GM19452 (cell line): ENCODE data around the gene FNBP1.

Experiments used
- ATAC-seq: cut with Tn5 transposase; IDR thresholded peaks from one replicate; pipeline ENCODE4 v1.9.1; 2021; ENCODE audit not compliant: unreplicated experiment

The FNBP1 gene

DNA sequence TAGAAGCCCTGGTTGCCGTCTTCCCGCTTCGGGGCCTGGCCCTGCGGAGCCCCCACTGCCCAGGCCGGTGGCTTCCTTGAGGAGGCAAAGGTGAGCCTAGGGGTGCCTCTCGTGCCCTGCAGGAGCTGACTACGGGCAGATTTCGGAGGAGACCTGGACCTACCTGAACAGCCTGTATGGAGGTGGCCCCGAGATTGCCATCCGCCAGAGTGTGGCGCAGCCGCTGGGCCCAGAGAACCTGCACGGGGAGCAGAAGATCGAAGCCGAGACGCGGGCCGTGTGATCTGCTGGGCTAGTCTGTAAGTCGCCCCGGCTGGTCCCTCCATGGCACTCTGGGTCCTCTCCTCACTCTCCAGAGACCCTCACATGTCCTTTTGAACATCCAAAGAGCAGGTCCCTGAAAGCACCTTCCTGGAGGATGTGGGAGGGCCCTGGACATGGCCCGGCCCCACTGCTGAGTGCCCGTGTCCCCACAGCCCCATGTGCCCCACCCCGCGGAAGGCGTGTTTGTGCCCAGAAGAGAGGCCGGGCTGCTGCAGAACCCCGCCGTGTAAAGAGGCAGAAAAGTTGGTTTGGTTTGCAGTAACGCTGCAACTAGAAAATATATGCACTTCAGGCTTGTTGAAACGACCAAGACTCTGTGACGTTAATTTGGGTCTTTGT is 162.9 kb downstream of the FNBP1 start:
- no peak for ATAC-seq

DNA sequence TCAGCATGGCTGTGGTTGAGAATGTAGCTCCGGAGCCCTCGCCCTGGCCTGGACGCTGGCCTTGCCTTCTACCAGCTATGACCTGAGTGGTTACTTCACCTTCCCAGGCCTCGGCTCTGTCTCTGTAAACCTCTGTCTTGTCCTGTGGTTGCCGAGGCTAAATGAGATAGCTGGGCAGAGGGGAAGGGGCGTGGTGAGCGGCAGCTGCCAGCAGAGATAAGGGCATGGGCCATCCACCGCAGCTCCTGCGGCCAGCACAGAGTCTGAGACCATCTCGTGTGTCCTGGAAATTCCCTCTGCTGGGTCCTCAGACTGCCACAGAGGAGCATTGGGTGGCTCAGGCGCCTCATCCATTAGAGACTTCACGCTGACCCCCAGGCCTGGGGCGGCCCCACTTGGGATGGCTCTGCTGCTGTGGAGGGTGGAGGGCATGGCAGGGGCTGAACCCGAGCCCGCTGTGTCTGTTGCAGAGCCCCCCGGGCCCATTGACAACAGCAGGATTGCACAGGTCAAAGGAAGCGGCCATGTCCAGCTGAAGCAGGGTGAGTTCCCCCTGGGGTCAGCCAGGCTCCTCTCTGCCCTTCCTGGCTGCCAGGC is 163.8 kb downstream of the FNBP1 start:
- no peak for ATAC-seq

GRCh38 chr9:129878291-129878690 is 164.7 kb downstream of the FNBP1 start:
- ATAC-seq = no peak

GRCh38 chr9:129876815-129877214 is 166.2 kb downstream of the FNBP1 start:
- no peak for ATAC-seq

GRCh38 chr9:129875687-129876395 is 167.1 kb downstream of the FNBP1 start:
- ATAC-seq = no peak

GRCh38 chr9:129875181-129875611 is 167.8 kb downstream of the FNBP1 start:
- no peak for ATAC-seq

DNA sequence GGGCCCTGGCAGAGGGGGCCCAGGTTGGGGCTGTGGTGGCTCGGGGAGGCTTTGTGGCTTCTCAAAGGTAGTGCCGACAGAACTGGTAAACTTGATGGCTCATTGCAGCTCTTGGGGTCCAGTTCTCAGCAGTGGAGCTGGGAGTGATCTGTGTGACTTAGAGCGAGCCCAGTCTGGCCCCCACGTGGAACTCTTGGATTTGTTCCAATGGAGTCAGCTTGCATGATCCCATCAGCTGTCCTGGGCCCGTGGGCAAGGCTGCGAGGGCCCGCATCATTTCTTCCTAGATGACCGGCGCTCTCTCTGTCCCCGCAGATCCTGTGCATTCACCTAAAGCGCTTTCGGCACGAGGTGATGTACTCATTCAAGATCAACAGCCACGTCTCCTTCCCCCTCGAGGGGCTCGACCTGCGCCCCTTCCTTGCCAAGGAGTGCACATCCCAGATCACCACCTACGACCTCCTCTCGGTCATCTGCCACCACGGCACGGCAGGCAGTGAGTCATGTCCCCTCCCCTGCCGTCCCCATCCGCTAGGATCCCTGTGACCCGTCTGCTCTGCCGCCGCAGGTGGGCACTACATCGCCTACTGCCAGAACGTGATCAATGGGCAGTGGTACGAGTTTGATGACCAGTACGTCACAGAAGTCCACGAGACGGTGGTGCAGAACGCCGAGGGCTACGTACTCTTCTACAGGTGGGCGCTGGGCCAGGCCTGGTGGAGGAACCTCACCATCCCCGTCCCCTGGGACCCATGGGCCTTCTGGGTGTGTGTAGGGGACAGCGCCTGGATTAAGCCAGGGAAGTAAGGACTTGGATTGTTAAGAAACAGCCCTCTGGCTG is 168.5 kb downstream of the FNBP1 start:
- ATAC-seq = no peak

DNA sequence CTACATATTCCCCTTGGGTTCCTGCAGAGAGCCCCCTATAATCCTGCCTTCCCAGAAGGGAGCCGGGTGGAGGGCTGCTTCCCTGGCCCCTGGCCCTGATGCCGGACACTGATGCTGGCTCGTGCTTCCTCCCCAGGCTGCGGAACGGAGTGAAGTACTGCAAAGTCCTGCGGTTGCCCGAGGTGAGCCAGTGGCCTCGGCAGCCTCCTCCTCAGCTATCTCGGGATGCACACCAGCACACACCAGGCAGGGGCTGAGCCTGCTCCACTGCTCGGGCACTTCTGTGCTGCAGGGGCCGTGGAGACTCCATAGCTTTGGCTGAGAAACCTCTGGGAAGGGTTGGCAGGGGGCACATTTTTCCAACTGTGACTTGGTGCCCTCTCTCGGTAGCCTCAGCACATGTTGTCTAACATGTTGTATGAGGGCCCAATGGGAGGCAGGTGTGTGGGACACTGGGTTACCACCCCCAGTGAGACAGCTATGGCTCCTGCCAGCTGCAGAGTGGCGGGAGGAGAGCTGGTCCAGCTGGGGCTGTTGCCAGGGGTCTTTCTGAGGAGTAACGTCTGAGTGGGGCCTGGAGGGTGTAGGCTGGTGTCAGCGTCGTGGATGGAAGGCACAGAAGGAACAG is 169.3 kb downstream of the FNBP1 start:
- ATAC-seq = no peak

DNA sequence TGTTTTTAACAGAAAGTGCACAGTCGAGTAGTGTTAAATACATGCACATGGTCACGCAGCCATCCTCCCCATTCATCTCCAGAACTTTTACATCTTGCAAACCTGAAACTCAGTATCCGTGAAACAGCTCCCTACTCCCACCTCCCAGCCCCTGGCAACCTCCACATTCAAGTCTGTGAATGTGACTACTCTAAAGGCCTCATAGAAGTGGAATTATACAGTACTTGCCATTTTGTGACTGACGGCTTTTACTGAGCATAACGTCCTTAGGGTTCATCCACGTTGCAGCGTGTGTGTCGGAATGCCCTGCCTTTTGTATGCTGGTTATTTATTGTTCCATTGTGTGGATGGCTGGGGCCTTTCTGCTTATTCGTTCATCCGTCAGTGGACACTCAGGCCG is 171.9 kb downstream of the FNBP1 start:
- ATAC-seq = no peak

DNA sequence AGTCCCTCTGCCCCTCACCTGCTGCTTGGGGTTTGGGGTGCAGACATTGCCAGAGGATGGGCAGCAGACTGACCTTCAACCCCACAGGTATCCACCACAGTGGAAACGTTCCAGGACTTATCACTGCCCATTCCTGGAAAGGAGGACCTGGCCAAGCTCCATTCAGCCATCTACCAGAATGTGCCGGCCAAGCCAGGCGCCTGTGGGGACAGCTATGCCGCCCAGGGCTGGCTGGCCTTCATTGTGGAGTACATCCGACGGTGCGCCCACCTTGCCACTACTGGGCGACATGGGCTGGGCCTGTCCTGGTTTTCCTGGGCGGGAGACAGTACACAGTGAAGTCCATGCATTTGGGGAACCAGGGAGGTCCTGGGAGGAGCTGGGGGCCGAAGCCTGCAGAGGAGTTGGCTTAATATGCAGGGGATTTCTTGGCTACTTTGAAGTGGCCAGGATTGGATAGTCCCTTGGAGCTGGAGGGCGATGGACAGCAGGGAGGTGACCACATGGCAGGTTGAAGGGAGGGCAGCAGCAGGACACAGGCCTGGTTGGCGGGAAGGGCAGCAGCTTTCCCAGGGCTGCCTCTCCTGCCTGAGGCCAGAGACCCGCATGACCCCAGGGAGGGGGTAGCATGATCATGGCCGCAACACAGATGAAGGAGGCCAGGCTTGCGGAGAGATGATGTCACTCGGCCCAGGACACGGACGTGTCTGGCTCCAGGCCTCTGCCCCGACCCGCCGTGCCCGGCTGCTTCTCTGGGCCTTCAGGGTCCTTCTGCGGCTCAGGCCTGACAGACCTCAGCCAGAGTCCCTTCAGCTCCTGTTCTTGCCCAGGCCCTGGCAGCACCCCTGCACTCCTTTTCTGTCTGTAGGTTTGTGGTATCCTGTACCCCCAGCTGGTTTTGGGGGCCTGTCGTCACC is 173.1 kb downstream of the FNBP1 start:
- ATAC-seq = no peak

DNA sequence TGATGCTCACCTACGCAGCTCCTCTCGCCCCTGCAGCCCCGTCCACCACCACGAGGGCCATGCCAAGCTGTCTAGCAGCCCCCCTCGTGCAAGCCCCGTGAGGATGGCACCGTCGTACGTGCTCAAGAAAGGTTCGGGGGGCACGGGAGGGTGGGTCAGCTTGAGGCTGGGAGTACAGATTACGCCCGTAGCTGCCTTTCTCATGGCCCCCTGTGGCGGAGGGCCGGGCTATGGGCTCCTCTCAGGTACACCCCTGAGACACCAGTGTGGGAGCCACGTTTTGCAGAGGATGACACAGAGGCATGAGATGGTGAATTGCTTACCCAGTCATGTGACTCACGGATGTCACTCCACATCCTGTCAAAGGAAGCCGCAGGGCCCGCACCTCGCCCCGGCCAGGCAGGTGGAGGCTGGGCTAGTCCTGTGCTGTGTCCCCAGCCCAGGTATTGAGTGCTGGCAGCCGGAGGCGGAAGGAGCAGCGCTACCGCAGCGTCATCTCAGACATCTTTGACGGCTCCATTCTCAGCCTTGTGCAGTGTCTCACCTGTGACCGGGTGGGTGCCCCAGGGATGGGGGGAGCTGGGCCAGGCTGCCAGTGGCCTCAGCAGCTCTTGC is 174.0 kb downstream of the FNBP1 start:
- no peak for ATAC-seq

- ATAC-seq = no peak
These were observed 174.7 kb downstream of the FNBP1 start for GRCh38 chr9:129868023-129868871.

- ATAC-seq = no peak
These were observed 175.6 kb downstream of the FNBP1 start for GRCh38 chr9:129867136-129868022.

GRCh38 chr9:129866394-129867135 is 176.4 kb downstream of the FNBP1 start:
- ATAC-seq = no peak

DNA sequence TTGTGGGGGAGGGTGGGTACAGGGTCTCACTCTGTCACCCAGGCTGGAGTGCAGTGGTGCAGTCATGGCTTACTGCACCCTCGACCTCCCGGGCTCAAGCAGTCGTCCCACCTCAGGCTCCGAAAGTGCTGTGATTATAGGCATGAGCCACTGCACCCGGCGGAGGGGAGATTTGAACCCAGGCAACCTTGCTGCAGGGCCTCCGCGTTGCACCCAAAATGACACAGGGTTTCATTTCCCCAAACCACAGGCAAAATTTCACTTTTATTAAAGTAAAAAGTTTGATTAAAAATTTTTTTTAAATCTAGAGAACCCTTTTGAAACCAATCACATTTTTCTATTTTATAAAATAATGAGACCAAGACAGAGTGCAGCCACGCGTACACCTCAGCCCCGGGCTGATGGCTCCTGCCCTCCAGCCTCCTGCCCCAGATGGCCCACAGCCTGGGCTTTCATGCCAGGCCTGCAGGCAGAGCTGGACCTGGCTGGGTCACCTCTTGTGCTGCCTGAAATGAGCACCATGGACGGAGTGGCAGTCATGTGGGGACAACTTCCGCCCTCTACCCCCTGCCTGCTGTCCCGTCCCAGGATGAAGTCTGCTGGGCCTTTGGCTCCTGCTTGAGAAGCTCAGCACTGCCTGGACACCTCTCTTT is 177.2 kb downstream of the FNBP1 start:
- ATAC-seq = no peak

DNA sequence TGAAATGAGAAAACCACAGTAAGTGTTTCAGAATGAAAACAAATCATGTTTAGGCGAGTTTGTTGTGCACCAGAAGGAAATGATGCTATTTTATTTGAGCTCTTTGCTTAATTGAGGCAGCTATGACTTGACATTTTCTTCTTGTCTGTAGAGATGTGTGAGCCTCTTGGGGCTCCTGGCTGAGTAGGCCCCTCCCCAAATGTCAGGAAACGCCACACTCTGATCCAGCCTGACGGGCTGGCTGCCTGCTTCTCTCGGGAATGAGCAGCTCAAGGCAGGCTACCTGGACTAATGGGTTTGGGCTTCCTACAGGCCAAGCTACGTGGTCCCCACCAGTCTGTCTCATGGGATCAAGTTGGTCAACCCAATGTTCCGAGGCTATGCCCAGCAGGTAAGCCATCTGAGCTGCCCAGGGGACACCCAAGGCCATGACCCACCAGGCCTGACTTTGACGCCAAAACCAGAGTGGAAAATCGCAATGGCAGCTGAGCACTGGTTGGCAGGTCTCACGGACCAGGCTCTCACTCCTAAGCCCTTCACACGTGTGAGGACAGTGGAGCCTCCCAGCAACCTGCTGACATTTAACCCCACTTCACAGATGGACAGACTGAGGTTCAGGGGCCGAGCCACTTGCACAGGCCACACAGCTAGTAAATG is 177.9 kb downstream of the FNBP1 start:
- no peak for ATAC-seq
